Natural killer cell treated with Interleukin-12 subunit alpha and Interleukin-12 subunit beta and Interleukin-15 and Interleukin-18, amount 100 ng/mL, for 72 hours (primary cell): ENCODE data around the gene GATAD2A. TPM values are rescaled to one million over a fixed set of nuclear protein-coding genes. Genes with fewer than 3 reads are reported as not detected.
"Not testable (repeated sequence)": the region's sequence is repeated elsewhere in the genome, so short reads cannot be mapped to it uniquely, and the experiment has no call there.

Experiments used
- ATAC-seq, 2 donors: fragments of 150-1000 bp; cut with Tn5 transposase in 1 of 2; sonication (Bioruptor Pico), chemical (Tn5 transposase) in 1 of 2; 2 replicates each; pipeline ENCODE4 v1.10.0; 2021
- DNase-seq: peaks from one replicate; pipeline ENCODE4 v3.0.0; 2022; ENCODE audit warnings: low spot score
- H3K27ac Mint-ChIP-seq, 2 donors: 1 replicate in 1 of 2; 2 replicates in 1 of 2; pipeline ENCODE4 v1.8.0; 2022; ENCODE audit warnings: mixed read lengths in 2 of 2, mild to moderate bottlenecking in 1 of 2, moderate library complexity in 1 of 2
- H3K27me3 Mint-ChIP-seq, 2 donors: 1 replicate in 1 of 2; 2 replicates in 1 of 2; pipeline ENCODE4 v1.8.0; 2022; ENCODE audit warnings: mixed read lengths in 2 of 2
- H3K36me3 Mint-ChIP-seq: one replicate; pipeline ENCODE4 v1.8.0; 2022; ENCODE audit warnings: mixed read lengths
- H3K4me1 Mint-ChIP-seq, 2 donors: 1 replicate in 1 of 2; 2 replicates in 1 of 2; pipeline ENCODE4 v1.8.0; 2022; ENCODE audit warnings: low read depth in 2 of 2, mixed read lengths in 2 of 2, mild to moderate bottlenecking in 1 of 2
- H3K4me3 Mint-ChIP-seq: one replicate; pipeline ENCODE4 v1.8.0; 2022; ENCODE audit warnings: mixed read lengths
- H3K9me3 Mint-ChIP-seq: 2 replicates; pipeline ENCODE4 v1.8.0; 2022; ENCODE audit warnings: mixed read lengths
- total RNA-seq, 2 donors: library from RNA; stranded (reverse); gene quantifications; one replicate each; pipeline ENCODE4 v1.2.3, GENCODE V29; 2022

Gene GATAD2A
- 100 to 1,000 TPM; 171 to 224 TPM for total RNA-seq

- H3K27me3 Mint-ChIP-seq, result no peaks in the 10 kb centered on the region
- H3K36me3 Mint-ChIP-seq, result no peaks in the 10 kb centered on the region
- H3K4me1 Mint-ChIP-seq, result peaks cover 63 to 67% of the 10 kb centered on the region in 2 donors
- peak within 1 kb of the TSS; percentile 95 for H3K4me3 Mint-ChIP-seq
- no peaks in the 10 kb centered on the region for H3K9me3 Mint-ChIP-seq
- H3K27ac Mint-ChIP-seq, result peak within 1 kb of the TSS; percentile 86 to 94
- peak; percentile 92 to 94 for ATAC-seq
- DNase-seq, result peak; percentile 95
These were observed at the start of gene GATAD2A for GRCh38 chr19:19404879-19405860. Gene GATAD2A (plus strand): TSS chr19:19405675. CDS start chr19:19465346, 59,671 bp downstream.

GRCh38 chr19:19356500-19356899 is 49.0 kb upstream of the GATAD2A start:
- DNase-seq, result no peak
- peaks cover 5% of the 10 kb centered on the region in 2 donors for H3K4me1 Mint-ChIP-seq
- H3K27ac Mint-ChIP-seq, result no peak overlapping the region

GRCh38 chr19:19356901-19357566 is 48.4 kb upstream of the GATAD2A start:
- Mint-ChIP-seq H3K9me3 (no peaks in the 10 kb centered on the region), H3K4me3 (no peak overlapping the region), H3K27ac (no peak overlapping the region), H3K27me3 (no peaks in the 10 kb centered on the region), H3K36me3 (no peaks in the 10 kb centered on the region), H3K4me1 (peaks cover 5 to 8% of the 10 kb centered on the region in 2 donors)
- DNase-seq (no peak), ATAC-seq (no peak)

More at GRCh38 chr19:19356500-19356899, 49.0 kb upstream of the GATAD2A start:
- Mint-ChIP-seq H3K36me3 (no peaks in the 10 kb centered on the region), H3K9me3 (no peaks in the 10 kb centered on the region), H3K4me3 (no peak overlapping the region), H3K27me3 (no peaks in the 10 kb centered on the region)
- ATAC-seq, result no peak

GRCh38 chr19:19361075-19361594 is 44.3 kb upstream of the GATAD2A start:
- Mint-ChIP-seq H3K36me3 (no peaks in the 10 kb centered on the region), H3K4me3 (peak overlapping the region; percentile 51), H3K27ac (peak overlapping the region; percentile 64 to 67), H3K27me3 (no peaks in the 10 kb centered on the region), H3K4me1 (peaks cover 12 to 17% of the 10 kb centered on the region in 2 donors), H3K9me3 (no peaks in the 10 kb centered on the region)
- DNase-seq, result peak; percentile 72
- ATAC-seq, result peak; percentile 81

GRCh38 chr19:19362075-19362474 is 43.4 kb upstream of the GATAD2A start:
- peak overlapping the region; percentile 37 to 48 for H3K27ac Mint-ChIP-seq
- H3K36me3 Mint-ChIP-seq, result no peaks in the 10 kb centered on the region
- no peak overlapping the region for H3K4me3 Mint-ChIP-seq
- peaks cover 17% of the 10 kb centered on the region in 2 donors for H3K4me1 Mint-ChIP-seq
- no peaks in the 10 kb centered on the region for H3K27me3 Mint-ChIP-seq
- no peaks in the 10 kb centered on the region for H3K9me3 Mint-ChIP-seq
- DNase-seq (no peak), ATAC-seq (no peak)

GRCh38 chr19:19366434-19367396 is 38.8 kb upstream of the GATAD2A start:
- no peaks in the 10 kb centered on the region for H3K27me3 Mint-ChIP-seq
- peak; percentile 91 to 92 for ATAC-seq

GRCh38 chr19:19368087-19368486 is 37.4 kb upstream of the GATAD2A start:
- Mint-ChIP-seq H3K36me3 (no peaks in the 10 kb centered on the region), H3K9me3 (no peaks in the 10 kb centered on the region), H3K27ac (no peak overlapping the region), H3K4me1 (peaks cover 12 to 18% of the 10 kb centered on the region in 2 donors), H3K27me3 (no peaks in the 10 kb centered on the region), H3K4me3 (no peak overlapping the region)
- DNase-seq (no peak), ATAC-seq (no peak)

More at GRCh38 chr19:19366434-19367396, 38.8 kb upstream of the GATAD2A start:
- H3K4me3 Mint-ChIP-seq, result peak overlapping the region; percentile 39
- no peaks in the 10 kb centered on the region for H3K9me3 Mint-ChIP-seq
- peak; percentile 87 for DNase-seq
- peak overlapping the region; percentile 41 to 76 for H3K27ac Mint-ChIP-seq
- H3K4me1 Mint-ChIP-seq, result peaks cover 12 to 13% of the 10 kb centered on the region in 2 donors
- H3K36me3 Mint-ChIP-seq, result no peaks in the 10 kb centered on the region

GRCh38 chr19:19371059-19371458 is 34.4 kb upstream of the GATAD2A start:
- no peaks in the 10 kb centered on the region for H3K36me3 Mint-ChIP-seq
- H3K4me3 Mint-ChIP-seq, result no peak overlapping the region
- H3K9me3 Mint-ChIP-seq, result no peaks in the 10 kb centered on the region
- ATAC-seq (no peak), DNase-seq (no peak)
- H3K27ac Mint-ChIP-seq, result no peak overlapping the region
- no peaks in the 10 kb centered on the region for H3K27me3 Mint-ChIP-seq
- H3K4me1 Mint-ChIP-seq, result peaks cover 7 to 11% of the 10 kb centered on the region in 2 donors

GRCh38 chr19:19372656-19373416 is 32.6 kb upstream of the GATAD2A start:
- peak; percentile 74 for DNase-seq
- Mint-ChIP-seq H3K4me1 (peaks cover 5 to 7% of the 10 kb centered on the region in 2 donors), H3K27me3 (no peaks in the 10 kb centered on the region), H3K27ac (peak overlapping the region; percentile 94 to 96), H3K36me3 (no peaks in the 10 kb centered on the region), H3K9me3 (no peaks in the 10 kb centered on the region), H3K4me3 (peak overlapping the region; percentile 66)
- peak; percentile 96 to 97 for ATAC-seq

- Mint-ChIP-seq H3K27ac (no peak overlapping the region), H3K36me3 (no peaks in the 10 kb centered on the region), H3K4me1 (peaks cover 0 to 7% of the 10 kb centered on the region in 2 donors), H3K4me3 (no peak overlapping the region), H3K27me3 (no peaks in the 10 kb centered on the region), H3K9me3 (no peaks in the 10 kb centered on the region)
- ATAC-seq (no peak), DNase-seq (no peak)
These were observed 25.9 kb upstream of the GATAD2A start for GRCh38 chr19:19379527-19379926.

GRCh38 chr19:19380316-19380715 is 25.2 kb upstream of the GATAD2A start:
- H3K36me3 Mint-ChIP-seq, ATAC-seq, H3K4me1 Mint-ChIP-seq, H3K9me3 Mint-ChIP-seq, DNase-seq, H3K27me3 Mint-ChIP-seq, H3K27ac Mint-ChIP-seq, H3K4me3 Mint-ChIP-seq: not testable (repeated sequence)
